Chondrocyte (in vitro differentiated cells): ENCODE measurements around the gene PLAC1. TPM values are rescaled to one million over a fixed set of nuclear protein-coding genes. Genes with fewer than 3 reads are reported as not detected.
A peak's percentile ranks its signal among the peaks of the same experiment; 100 is the strongest.

Experiments used
- DNase-seq: peaks from one replicate; pipeline ENCODE4 v3.0.0; 2021; ENCODE audit warnings: mixed read lengths, low spot score
- H3K27ac Mint-ChIP-seq: one replicate; pipeline ENCODE4 v1.8.0; 2021; ENCODE audit warnings: mild to moderate bottlenecking, moderate library complexity, mixed read lengths; ENCODE audit not compliant: unreplicated experiment
- H3K27me3 Mint-ChIP-seq: 2 replicates; pipeline ENCODE4 v1.8.0; 2021; ENCODE audit warnings: low read depth, mixed read lengths
- H3K36me3 Mint-ChIP-seq: 2 replicates; pipeline ENCODE4 v1.8.0; 2021; ENCODE audit warnings: low read depth, mixed read lengths
- H3K4me1 Mint-ChIP-seq: 2 replicates; pipeline ENCODE4 v1.8.0; 2021; ENCODE audit warnings: low read depth, mild to moderate bottlenecking, mixed read lengths
- H3K4me3 Mint-ChIP-seq: one replicate; pipeline ENCODE4 v1.8.0; 2021; ENCODE audit warnings: mild to moderate bottlenecking, moderate library complexity, mixed read lengths; ENCODE audit not compliant: unreplicated experiment
- H3K9me3 Mint-ChIP-seq: 2 replicates; pipeline ENCODE4 v1.8.0; 2021; ENCODE audit warnings: low read depth, mixed read lengths
- CTCF ChIP-seq: fragments of 200-600 bp; sonication (generic); IDR thresholded peaks from 2 replicates; pipeline ENCODE4 v1.5.0; 2021; ENCODE audit warnings: antibody characterized with exemption, mild to moderate bottlenecking, moderate library complexity
- total RNA-seq: library from RNA; stranded (reverse); gene quantifications from 3 replicates; pipeline ENCODE4 v1.2.1, GENCODE V29; 2021

PLAC1 gene
- total RNA-seq, 1 donor from 2014 or later: not detected

GRCh38 chrX:134542485-134542884 is 115.8 kb downstream of the PLAC1 start:
- Mint-ChIP-seq H3K4me3 (no peak overlapping the region), H3K4me1 (peaks cover 19% of the 10 kb centered on the region), H3K27me3 (no peaks in the 10 kb centered on the region), H3K36me3 (no peaks in the 10 kb centered on the region), H3K27ac (no peak overlapping the region), H3K9me3 (no peaks in the 10 kb centered on the region)
- no peak for TF ChIP-seq CTCF
- DNase-seq: no peak

- Mint-ChIP-seq H3K27me3 (no peaks in the 10 kb centered on the region), H3K4me3 (no peak overlapping the region), H3K27ac (no peak overlapping the region), H3K4me1 (peaks cover 16% of the 10 kb centered on the region), H3K9me3 (no peaks in the 10 kb centered on the region), H3K36me3 (no peaks in the 10 kb centered on the region)
- TF ChIP-seq CTCF: no peak
- no peak for DNase-seq
Observed at GRCh38 chrX:134541906-134542305, 116.4 kb downstream of the PLAC1 start.

DNA sequence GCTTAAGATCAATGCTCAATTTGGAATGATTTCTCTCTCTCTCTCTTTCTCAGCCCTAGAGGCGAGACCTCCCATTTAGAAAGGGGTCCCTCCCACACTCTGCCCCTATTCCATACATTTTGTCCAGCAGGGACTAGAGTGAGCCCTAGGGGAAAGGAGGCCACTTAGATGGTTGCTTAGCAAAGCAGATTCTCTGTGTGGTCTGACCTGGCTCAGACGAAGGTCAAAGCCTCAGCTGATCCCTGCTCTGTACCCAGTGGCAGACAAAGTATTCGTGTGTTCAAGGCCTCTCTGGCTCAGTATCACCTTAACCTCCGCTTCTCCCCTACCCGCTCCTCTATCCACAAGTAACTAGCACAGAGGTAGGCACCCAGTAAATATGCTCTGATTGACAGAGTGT is 120.0 kb downstream of the PLAC1 start:
- Mint-ChIP-seq H3K36me3 (no peaks in the 10 kb centered on the region), H3K27ac (no peak overlapping the region), H3K27me3 (no peaks in the 10 kb centered on the region), H3K4me1 (peaks cover 17% of the 10 kb centered on the region), H3K4me3 (no peak overlapping the region), H3K9me3 (peaks cover 2% of the 10 kb centered on the region)
- TF ChIP-seq CTCF: no peak
- no peak for DNase-seq

DNA sequence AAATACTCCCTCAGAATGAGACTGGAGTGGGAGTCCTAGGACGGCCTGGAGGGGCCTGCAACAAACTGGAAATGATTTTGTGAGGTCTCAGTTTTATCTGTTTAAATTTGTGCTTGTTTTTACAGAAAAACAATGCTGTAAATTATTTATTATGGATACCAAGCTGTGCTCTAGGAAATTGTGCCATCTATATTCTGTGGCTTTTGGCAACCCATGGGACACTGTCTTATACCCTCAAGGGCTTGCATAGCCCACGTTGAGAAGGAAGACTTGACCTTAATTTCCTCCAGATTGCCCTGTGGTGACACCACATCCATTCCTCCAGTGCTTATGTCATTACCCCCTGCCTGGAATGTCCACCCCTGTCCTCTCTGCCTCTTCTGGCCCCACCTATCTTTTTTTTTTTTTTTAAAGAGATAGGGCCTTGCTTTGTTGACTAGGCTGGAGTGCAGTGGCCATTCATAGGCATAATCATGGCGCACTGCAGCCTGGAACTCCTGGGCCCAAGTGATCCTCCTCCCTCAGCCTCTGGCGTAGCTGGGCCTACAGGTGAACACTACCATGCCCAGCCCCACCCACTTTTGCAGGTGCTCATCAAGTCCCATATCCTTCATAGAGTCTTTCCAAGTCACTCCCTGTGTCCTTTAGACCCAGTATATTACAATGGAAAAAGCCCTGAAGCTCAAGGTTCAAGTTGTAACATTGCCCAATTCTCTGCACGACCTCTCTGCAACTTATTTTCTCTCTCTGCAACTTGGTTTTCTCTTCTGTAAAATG is 120.9 kb downstream of the PLAC1 start:
- TF ChIP-seq CTCF: no peak
- Mint-ChIP-seq H3K4me1 (peaks cover 10% of the 10 kb centered on the region), H3K27me3 (no peaks in the 10 kb centered on the region), H3K27ac (peak overlapping the region; percentile 3), H3K4me3 (no peak overlapping the region), H3K36me3 (no peaks in the 10 kb centered on the region), H3K9me3 (peaks cover 2% of the 10 kb centered on the region)
- DNase-seq: no peak

DNA sequence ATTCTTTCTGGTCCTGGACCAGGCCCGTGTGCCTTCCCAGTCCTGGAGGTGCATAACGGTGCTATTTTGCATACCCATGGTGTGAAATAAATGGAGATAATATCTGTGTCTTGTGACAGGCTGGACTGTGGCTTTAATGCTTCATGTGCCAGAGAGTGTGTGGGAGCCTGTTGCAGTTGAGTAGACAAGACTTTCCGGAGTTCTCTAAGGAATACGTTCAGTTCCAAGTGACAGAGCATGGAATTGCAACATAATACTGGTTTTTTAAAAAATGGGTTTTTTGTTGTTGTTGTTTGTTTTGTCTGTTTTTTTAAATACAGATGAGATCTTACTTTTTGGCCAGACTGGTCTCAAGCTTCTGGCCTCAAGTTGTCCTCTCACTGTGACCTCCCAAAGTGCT is 124.3 kb downstream of the PLAC1 start:
- Mint-ChIP-seq H3K27ac (no peak overlapping the region), H3K4me3 (no peak overlapping the region), H3K9me3 (peaks cover 2% of the 10 kb centered on the region), H3K4me1 (peaks cover 10% of the 10 kb centered on the region), H3K36me3 (no peaks in the 10 kb centered on the region), H3K27me3 (no peaks in the 10 kb centered on the region)
- no peak for TF ChIP-seq CTCF
- DNase-seq: no peak
